SHP77 treated with DMSO at 0.1 percent for 48 hours (cell line): Measurements from ENCODE around the gene PLCB2.

ENCODE experiments used
- DNase-seq: peaks from one replicate; lab custom pipeline; 2025; lab: John Stamatoyannopoulos, UW

PLCB2 gene

DNA sequence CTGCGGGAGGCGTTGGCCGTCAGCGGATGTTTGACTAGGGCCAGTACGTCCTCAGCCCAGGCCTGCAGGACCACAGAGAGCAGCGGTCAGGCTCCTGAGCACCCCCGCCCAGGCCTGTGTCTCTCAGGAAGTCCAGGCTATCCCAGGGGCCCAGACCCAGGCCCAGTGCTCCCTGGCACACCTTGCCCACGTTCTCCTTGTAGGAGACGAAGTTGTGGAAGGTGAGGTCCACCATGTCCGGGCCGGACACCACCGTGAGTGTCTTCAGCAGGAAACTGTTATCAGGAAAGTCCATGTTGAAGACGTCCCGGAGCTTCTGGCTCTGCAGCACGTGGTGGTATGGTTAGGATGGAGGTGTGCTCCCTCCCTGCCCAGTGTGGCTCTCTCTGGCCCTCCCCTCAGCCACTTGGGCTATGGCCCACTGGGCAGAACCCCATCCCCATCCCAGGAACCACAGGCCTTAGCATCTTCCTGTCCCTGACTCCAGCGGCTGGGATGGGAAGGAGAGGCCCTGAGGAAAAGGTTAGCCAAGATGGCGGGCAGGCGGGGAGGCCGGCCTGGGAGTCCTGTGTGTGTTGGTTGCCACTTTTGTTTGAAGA is 5.3 kb downstream of the PLCB2 start:
- no peak for DNase-seq

DNA sequence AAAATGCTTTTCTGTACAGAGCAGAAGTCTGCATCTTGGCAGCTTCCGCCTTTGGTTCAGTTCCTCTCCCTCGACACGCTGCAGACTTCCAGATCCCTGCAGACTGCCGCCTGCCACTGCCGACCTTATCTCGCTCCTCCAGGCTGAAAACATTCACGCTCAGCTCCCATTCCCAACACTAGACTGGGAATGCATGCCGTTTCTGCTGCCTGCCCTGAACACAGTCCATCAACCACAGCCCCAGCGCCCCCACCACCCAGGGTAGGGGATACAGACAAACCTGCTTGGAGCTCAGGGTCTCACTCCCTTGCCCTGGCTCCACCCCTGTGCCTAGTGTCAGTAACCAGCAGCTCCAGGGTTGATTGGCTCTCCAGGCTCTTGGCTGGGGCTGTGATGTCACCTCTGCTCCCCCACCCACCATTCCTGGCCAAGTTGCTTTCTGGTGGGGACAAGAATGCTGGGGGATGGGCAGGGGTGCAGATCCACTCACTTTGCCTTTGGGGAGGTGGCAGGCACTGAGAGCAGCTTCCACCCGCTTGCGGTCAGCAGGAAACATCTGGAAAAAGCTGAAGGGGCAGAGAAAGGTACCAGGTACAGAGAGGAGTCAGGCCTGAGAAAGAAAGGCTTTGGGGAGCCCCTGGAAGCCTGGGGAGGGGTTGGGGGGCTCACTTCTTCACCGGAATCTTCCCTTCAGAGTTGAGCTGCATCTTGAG is 6.1 kb downstream of the PLCB2 start:
- DNase-seq: no peak

DNA sequence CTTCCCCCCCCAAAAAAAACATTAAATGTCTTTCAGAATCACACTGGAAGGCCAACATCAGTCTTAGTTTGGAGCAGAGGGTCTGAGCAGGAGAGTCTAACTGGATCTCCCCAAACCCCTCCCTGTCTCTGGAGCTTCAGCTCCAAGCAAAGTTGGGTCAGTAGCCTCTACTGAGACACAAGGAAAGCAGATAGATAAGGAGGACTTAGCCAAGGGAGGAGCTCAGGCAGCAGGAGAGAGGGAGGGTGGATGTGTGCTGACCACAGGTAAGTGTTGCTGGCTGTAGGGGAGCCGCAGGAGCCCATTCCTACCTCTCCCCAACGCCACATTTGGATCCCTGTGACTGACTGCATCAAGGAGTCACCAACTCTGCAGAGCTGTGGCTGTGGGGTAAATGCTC is 7.0 kb downstream of the PLCB2 start:
- DNase-seq: no peak

DNA sequence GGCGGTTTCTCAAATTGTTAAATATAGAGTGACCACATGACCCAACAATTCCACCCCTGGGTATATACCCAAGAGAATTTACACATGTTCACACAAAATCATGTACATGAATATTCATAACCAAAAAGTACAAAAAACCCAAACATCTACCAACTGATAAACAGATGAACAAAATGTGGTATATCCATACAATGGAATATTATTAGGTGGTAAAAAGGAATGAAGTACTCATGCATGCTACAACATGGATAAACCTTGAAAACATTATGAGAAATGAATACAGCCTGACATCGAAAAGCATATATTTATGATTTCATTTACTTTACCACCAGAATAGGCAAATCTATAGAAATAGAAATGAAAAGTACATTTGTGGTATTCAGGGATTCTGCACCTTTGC is 7.4 kb downstream of the PLCB2 start:
- DNase-seq: no peak

DNA sequence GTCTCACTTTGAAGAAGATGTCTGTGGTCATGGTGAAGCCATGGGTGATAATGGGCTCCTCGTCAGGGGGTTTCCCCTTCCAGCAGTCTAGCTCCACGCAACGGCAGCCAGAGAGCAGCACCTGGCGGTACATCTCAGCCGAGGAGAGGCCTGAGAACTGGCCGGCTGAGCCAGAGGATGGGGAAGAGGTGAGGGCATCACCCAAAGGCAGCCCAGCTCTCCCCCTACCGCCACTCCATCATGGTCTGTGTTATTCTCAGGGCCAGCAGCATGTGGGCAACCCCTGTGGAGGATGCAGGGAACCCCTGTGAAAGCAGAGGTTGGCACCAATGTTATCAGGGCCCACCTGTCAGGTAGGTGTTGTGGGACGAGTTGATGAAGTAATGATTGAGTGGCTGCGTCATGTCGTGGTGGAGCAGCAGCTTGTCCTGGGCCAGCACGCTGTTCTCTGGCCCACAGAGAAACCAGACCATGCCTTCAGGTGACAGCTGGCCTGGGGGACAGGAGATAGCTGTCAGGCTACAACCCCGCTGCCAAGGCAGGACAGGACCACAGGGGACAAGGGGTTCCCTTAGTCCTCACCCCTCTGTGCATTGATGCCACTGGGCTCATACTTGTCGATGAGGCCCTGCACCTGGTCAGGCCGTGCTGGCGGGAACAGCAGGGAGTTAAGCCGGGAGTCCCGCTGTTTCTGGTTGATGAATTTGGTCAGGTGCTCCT is 9.4 kb downstream of the PLCB2 start:
- DNase-seq: no peak

DNA sequence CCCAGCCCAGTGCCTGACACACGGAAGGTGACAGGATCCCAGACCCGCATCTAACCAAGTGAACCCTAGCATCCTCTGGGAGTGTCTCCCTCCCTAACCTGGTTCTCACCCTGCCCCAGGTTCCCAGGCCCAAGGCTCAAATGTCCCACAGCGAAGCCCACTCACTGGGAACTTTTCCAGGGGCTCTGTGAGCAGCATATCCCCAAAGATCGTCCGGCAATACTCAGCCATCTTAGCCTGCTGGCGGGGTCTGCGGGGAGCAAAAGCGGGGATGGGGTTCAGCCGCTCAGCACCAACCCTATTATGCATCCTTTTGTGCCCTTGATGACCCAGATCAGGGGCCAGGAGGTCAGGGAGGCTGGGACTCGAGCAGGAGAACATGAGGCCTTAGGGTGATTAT is 10.4 kb downstream of the PLCB2 start:
- DNase-seq: no peak

DNA sequence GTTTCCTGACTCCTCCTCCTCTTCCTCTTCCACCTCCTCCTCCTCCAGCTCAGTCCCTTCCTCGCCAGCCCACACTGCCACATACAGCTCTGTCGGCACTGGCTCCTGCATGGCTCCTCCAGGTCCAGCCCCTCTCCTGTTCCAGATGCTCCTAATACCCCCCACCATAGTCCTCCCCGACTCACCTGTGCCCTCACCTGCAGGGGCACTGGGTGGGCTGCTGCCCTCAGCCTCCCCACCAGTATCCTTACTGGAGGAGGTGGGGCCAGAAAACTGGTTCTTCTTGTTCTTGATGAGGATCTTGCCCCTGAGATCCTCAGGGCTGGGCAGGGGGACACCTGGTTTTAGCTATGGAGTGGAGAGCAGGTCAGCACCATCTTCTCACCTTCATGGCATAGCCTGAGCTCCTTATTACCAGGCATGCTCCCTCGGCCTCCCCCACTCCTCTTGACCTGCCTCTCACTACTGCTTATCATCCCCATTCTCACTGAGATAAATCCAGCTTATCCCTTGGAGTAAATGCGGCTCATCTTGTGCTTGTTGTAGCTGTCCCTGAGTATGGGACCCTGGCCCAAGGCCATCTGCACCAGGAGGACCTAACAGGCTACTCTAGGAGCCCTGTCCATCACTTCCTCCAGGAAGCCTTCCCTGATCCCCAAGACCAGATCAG is 11.0 kb downstream of the PLCB2 start:
- DNase-seq: no peak

DNA sequence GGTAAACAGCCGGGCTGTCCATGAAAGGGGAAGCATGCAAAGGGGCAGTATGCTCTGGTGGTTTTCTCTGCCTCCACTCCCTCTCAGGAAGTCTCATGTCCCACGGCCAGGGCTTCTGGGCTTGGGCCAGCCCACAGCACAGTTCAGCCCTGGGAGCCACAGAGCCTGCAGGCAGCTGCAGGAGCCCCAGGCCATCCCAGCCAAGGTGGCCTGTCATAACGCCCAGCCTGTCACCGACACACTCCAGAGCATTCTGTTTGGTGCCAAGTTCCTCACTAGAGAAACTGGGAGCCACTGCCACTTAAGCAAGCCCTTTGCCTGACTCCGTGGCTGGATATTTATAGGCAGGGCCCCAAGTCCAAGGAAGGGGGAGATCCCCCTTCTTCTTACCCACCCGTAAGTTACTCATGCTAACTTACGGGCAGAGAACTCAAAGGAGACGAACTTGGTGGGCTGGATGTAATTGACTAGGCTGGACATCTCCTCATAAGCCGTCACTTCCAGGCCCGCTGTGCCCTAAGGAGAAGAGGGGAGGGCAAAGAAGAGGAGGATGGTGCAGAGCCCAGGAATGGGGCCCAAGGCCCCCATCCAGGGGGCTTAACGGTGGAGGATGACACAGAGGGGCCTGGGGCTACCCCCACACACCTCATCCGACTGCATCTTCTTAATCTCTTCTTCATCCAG is 11.7 kb downstream of the PLCB2 start:
- DNase-seq: no peak

DNA sequence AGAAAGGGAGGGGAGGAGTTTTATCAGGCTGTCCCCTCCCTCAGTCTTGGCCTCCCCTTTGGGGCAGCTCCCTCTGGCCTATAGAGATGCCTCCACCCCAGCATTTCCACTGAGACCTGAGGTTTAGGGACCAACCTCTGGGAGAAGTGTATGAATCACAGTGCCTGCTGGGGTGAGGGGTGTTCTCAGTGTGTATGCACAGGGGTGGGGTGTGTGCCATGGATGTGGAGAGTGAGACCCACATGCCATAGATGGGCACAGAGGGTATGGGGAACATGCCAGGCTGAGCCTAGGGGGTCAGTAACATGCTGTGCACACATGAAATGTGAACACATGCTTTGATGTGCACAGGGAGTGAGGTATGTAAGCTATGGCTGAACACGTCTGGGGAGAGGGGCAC is 12.4 kb downstream of the PLCB2 start:
- DNase-seq: no peak

DNA sequence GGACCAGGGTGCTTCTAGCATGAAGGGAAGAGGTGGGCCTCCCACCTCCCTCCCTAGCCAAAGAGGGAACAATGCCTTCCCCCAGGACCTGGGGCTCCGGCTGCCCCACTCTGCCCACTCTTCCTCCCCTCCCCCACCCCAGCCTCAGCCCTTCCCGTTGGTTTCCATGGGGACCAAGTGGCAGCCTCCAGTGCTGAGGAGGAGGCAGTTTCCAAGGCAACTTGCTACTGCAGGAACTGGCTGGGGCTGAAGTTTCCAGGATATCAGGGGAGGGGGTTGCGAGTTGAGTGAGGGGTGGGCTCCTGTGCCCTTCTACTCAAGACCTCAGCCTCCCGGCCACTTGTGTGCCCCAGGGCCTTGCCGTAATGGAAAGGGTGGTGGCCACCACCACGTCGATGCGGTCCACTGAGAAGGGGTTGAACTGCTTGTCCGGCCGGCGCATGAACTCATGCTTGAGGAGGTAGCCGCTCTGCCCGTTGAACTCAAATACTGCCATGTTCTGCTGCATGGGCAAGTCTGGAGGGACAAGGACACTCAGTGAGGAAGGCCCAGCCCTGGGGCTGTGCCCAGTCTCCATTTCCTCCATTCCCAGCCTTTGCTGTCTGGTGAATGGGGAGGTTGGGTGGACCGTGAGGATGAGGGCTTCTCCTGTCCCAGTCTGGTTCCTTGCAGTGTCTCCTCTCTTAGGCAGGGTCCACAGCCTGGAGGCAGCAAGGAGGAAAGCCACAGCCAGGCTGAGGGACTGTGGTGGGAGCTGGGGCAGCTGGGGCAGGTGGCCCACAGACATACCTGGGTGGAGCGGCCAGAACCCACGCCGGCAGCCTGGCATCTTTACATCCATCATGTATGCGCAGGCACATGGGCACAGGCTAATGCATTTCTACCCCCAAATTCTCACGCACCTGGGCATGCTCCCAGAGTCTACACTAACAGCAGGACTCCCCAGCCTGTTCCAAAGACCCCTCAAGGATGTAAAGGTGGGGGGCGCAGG is 13.5 kb downstream of the PLCB2 start:
- DNase-seq: no peak

DNA sequence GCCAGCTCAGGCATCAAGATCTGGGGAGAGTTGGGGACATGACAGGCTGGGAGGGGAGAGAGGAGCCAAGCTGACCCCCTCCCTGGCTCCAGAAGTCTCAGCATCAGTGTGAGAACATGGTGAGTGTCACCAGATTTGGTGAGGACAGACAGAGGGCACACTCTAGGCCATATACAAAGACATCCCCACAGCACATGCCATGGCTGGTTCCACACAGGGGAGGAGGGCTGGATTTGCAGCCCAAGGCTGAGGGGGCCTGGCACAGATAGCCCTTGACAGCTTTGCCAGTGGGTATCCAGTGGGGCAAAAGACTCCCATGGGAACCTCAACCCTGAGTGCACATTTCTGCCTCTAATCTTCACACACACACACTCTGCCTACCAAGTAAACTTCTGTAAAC is 14.7 kb downstream of the PLCB2 start:
- no peak for DNase-seq

DNA sequence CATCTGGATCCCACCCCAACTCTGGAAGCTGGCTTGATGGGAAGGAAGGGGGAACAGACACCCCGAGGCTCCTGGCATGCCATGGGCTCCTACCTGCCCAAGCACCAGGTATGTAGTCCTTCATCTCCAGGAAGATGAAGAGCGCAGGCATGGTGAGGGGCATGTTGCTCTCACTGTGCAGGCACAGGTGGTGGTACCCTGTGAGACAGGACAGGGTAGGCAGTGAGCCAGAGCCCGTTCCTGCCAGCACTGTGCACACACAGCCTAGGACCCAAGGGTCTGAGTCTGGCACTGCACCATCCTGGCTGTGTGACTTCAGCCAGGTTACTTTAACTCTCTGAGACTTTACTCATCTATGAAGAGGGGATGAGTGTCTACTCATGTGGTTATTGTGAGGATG is 15.5 kb downstream of the PLCB2 start:
- DNase-seq: no peak

DNA sequence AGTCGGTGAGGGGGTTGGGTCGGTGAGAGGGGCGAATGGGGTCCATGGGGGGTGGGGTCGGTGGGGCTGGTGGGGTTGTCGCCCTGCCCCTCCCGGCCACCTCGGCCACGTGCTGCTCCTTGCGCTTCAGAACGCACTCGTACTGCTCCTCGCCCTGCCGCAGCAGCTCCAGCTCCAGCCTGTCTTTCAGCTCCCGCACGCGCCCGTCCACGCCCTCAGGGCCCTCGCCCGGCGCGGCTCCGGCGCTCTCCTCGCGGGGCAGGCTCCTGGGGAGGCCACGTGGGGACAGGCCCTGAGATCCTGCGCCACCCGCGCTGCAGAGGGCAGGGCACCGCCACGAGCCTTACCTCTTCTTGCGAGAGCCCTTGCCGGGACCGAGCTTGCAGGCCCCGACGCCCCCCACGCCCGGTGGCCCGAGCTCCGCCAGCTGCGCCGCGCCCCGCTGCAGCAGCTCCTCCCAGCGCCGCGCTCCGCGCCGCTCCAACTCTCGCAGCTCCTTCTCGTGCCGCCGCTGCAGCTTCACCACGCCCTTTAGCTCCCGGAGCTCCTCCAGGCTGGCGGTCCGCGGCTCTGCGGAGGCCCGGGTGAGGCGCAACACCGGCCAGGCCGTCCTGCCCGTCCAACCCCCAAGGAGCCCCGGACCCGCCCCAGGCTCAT is 16.7 kb downstream of the PLCB2 start:
- no peak for DNase-seq

DNA sequence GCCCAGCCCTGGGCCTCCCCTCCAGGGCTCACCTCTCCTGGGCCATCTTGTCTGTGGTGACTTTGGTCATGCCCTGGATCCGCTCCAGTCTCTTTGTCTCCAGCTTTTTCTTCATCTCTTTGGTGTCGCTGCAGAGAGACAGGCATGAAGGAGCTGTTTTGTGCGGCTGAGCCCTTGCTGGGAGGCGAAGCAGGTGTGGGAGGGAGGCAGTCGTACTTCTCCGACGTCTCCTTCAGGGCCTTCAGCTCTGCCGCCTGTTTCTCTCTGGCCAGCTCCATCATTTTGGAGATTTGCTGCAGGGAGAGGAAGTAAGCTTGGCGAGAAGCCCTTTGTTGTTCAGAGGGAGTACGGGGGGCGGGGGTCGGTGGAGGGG is 17.2 kb downstream of the PLCB2 start:
- DNase-seq: no peak

DNA sequence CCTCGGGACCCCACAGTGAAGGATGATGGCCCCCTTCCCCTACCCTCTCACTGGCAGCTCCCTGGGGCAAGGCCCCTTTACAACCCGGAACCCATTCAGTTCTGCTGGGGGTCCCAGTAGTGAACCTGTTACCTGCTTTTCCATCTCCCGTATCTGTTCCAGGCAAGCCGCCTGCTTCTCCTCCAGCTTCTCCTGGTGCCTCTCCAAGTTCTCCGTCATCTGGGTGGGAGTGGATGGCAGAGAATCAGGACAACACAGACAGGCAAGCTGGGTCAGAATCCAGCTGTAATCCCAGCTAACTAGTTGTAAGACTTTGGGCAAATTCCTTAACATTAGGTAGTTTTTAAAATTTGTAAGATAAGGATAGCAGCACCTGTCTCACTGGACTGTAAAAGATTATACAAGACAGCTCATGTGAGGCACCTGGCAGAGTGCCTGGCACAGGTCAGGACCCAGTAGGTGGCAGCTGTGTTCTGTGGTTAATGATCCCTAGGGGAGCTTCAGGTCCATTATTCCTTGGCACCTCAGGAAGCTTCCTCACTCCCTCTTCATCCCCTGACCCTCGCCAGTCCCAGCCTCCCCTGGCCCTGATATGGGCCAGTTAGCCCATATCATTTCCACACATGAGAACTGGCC is 18.5 kb downstream of the PLCB2 start:
- no peak for DNase-seq

DNA sequence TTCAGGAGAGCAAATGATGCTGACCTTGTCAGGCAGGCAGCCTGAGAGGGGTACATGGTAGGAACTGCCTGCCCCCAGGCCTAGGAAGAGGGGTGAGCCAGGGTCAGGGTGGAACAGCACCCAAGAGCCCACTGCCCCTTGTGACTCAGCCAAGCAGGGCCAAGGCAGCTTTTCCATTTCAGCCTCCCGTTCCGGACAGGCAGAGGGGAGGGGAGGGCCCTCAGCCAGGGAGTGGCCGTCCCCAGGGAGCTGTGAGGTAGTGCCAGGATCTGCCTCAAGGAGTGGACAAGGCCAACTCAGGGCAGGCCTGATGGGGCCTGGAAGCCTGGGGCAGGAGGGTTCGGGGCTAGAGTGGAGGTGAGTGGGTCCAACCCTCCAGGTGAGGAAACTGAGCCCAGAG is 19.8 kb downstream of the PLCB2 start:
- DNase-seq: no peak

DNA sequence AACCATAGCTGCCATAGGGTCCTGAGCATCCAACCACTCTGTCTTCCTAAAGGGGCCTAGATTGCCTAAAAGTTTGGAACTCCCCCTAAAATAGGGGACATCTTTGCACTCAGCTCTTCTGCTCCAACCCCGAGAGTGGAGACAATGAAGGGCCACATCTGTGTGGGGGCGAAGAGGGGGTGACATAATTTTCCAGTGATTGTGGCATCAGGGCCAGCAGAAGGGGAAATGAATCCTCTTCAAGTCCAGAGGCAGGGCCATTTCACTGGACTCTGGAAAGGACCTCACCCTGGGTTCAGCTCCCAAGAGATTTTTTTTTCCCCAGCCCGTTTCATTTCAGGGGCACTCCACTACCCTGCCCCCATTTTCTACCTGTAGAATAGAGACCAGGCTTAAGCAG is 20.2 kb downstream of the PLCB2 start:
- no peak for DNase-seq

DNA sequence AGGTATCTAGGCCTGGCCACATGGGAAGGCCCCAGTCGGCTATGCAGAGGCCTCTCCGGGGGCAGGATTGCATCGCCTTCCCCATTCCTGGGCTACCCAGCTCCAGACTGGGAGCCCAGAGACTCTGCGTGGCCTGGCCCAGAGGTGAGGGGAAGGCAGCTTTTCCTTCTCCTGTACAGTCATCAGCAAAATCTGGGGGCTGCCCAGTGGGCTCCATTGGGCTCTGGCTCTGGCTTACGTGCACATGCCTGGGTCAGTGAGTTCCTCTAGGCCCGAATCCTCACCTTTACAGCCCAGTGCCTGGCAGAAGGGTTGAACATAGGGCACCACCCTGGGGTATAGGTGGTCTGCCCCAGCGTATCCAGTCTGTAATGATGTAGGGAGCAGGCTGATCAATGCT is 20.9 kb downstream of the PLCB2 start:
- DNase-seq: no peak

DNA sequence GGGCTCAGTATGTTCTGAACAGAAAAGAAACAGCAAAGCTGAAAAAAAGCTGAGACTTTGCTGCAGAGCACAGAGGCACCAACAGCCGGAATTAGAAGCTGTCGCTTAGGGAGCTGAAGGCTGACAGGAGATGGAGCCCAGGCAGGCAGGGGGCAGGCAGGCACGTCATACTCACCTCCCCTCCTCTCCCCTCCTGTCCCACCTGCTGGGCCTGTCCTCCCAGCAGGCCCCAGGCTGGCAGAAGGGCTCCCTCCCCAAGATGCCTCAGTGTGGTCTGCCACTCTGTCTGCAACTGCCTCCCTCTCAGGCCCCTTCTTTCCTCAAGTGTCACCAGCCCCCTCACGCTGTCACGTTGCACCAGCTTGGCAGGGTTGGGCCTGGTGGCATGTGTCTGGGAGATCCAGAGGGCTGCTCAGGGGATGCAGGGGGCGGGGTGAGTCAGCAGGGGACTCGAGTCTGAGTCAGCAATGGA is 21.6 kb downstream of the PLCB2 start:
- no peak for DNase-seq

DNA sequence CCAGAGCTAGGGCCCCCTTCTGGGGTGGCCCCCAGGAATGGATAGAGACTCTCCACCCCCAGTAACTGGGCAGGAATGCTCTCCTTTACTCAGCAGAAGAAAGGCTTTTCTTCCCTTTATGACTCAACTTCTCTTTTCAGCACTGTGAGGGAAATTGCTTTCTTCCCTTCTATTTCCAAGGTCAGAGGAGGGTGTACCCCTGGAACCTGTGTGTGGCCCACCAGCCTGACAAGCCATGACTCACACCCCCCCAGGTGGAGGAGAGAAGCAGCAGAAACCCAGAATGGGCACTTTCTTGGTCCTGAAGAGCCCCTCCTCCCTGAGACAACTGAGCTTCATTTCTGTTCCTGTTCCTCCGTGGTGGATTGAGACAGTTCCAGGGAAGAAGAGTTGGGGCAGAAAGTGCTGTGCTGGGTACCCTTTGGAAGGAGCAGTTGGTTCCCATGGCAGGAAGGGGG is 22.2 kb downstream of the PLCB2 start:
- no peak for DNase-seq
